Measurements from ENCODE around the gene LRRC4. TPM values are rescaled to one million over a fixed set of nuclear protein-coding genes. Genes with fewer than 3 reads are reported as not detected.

The LRRC4 gene
- total RNA-seq, 1 experiment from 2014 or later: not detected

GRCh38 chr7:128017862-128018845 is 13.1 kb downstream of the LRRC4 start:
- H3K36me3 Mint-ChIP-seq (ENCODE audit: insufficient read depth, unreplicated experiment): peaks cover 8% of the 10 kb centered on the region

GRCh38 chr7:128017460-128017859 is 13.8 kb downstream of the LRRC4 start:
- intact Hi-C loops (cut with micrococcal nuclease): no loop called here
- no peaks in the 10 kb centered on the region for H3K27me3 Mint-ChIP-seq (ENCODE audit: insufficient read depth, unreplicated experiment)
- no peaks in the 10 kb centered on the region for H3K9me3 Mint-ChIP-seq (ENCODE audit: unreplicated experiment)
- peaks cover 15% of the 10 kb centered on the region for H3K36me3 Mint-ChIP-seq (ENCODE audit: insufficient read depth, unreplicated experiment)
- peaks cover 48% of the 10 kb centered on the region for H3K4me1 Mint-ChIP-seq (ENCODE audit: insufficient read depth, unreplicated experiment)
- TF ChIP-seq, protein P1, sequence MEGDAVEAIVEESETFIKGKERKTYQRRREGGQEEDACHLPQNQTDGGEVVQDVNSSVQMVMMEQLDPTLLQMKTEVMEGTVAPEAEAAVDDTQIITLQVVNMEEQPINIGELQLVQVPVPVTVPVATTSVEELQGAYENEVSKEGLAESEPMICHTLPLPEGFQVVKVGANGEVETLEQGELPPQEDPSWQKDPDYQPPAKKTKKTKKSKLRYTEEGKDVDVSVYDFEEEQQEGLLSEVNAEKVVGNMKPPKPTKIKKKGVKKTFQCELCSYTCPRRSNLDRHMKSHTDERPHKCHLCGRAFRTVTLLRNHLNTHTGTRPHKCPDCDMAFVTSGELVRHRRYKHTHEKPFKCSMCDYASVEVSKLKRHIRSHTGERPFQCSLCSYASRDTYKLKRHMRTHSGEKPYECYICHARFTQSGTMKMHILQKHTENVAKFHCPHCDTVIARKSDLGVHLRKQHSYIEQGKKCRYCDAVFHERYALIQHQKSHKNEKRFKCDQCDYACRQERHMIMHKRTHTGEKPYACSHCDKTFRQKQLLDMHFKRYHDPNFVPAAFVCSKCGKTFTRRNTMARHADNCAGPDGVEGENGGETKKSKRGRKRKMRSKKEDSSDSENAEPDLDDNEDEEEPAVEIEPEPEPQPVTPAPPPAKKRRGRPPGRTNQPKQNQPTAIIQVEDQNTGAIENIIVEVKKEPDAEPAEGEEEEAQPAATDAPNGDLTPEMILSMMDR (IDR thresholded peaks at IDR 0.05; ENCODE audit: unreplicated experiment): no peak
- ChIA-PET CTCF (interaction anchor here (0.6 to 4.1 kb wide), 6 partner anchors 16 to 191 kb away, joined by 3 to 27 read pairs (median 5); no protein-coding TSS in a partner anchor), POLR2A (interaction anchor here (1.2 to 1.3 kb wide), 2 partner anchors 11 to 17 kb away, joined by 3 to 6 read pairs; no protein-coding TSS in a partner anchor)
- no TSS peak for BruUV-seq (replicated peaks)
- H3K4me3 Mint-ChIP-seq (ENCODE audit: unreplicated experiment): no peak overlapping the region
- DNase-seq (ENCODE audit: unreplicated experiment): no peak
- peak overlapping the region; percentile 31 for H3K27ac Mint-ChIP-seq (ENCODE audit: low read depth, unreplicated experiment)

More at GRCh38 chr7:128017862-128018845, 13.1 kb downstream of the LRRC4 start:
- TF ChIP-seq, protein P1 (IDR thresholded peaks at IDR 0.05; ENCODE audit: unreplicated experiment): no peak
- intact Hi-C loops (cut with micrococcal nuclease): loop anchor here (1.0 kb wide), 1 partner anchor 190 kb away; no protein-coding TSS in a partner anchor
- Mint-ChIP-seq H3K4me3 (ENCODE audit: unreplicated experiment) (no peak overlapping the region), H3K27ac (ENCODE audit: low read depth, unreplicated experiment) (peak overlapping the region; percentile 78), H3K27me3 (ENCODE audit: insufficient read depth, unreplicated experiment) (no peaks in the 10 kb centered on the region), H3K9me3 (ENCODE audit: unreplicated experiment) (no peaks in the 10 kb centered on the region), H3K4me1 (ENCODE audit: insufficient read depth, unreplicated experiment) (peaks cover 55% of the 10 kb centered on the region)
- no TSS peak for BruUV-seq (replicated peaks)
- ChIA-PET CTCF (interaction anchor here (0.6 to 4.1 kb wide), 8 partner anchors 17 to 190 kb away, joined by 3 to 27 read pairs (median 5); no protein-coding TSS in a partner anchor), POLR2A (interaction anchor here (0.7 to 1.3 kb wide), 3 partner anchors 11 to 91 kb away, joined by 3 to 6 read pairs (median 3); no protein-coding TSS in a partner anchor)
- DNase-seq (ENCODE audit: unreplicated experiment): peak; percentile 87

GRCh38 chr7:128014811-128015210 is 16.4 kb downstream of the LRRC4 start:
- BruUV-seq (replicated peaks): no TSS peak
- TF ChIP-seq, protein P1 (IDR thresholded peaks at IDR 0.05; ENCODE audit: unreplicated experiment): no peak
- H3K9me3 Mint-ChIP-seq (ENCODE audit: unreplicated experiment): no peaks in the 10 kb centered on the region
- POLR2A ChIA-PET: interaction anchor here (1.0 kb wide), 1 partner anchor 9 kb away, joined by 3 read pairs; no protein-coding TSS in a partner anchor
- H3K27ac Mint-ChIP-seq (ENCODE audit: low read depth, unreplicated experiment): peak overlapping the region; percentile 55
- peaks cover 14% of the 10 kb centered on the region for H3K36me3 Mint-ChIP-seq (ENCODE audit: insufficient read depth, unreplicated experiment)
- no peaks in the 10 kb centered on the region for H3K27me3 Mint-ChIP-seq (ENCODE audit: insufficient read depth, unreplicated experiment)
- H3K4me1 Mint-ChIP-seq (ENCODE audit: insufficient read depth, unreplicated experiment): peaks cover 28% of the 10 kb centered on the region
- CTCF ChIA-PET: interaction anchor here (0.6 to 0.8 kb wide), 3 partner anchors 16 to 149 kb away, joined by 3 to 4 read pairs (median 3); no protein-coding TSS in a partner anchor
- intact Hi-C loops (cut with micrococcal nuclease): no loop called here
- no peak for DNase-seq (ENCODE audit: unreplicated experiment)
- no peak overlapping the region for H3K4me3 Mint-ChIP-seq (ENCODE audit: unreplicated experiment)

- intact Hi-C loops (cut with micrococcal nuclease): no loop called here
- Mint-ChIP-seq H3K4me1 (ENCODE audit: insufficient read depth, unreplicated experiment) (no peaks in the 10 kb centered on the region), H3K27ac (ENCODE audit: low read depth, unreplicated experiment) (peak overlapping the region; percentile 29), H3K9me3 (ENCODE audit: unreplicated experiment) (no peaks in the 10 kb centered on the region), H3K36me3 (ENCODE audit: insufficient read depth, unreplicated experiment) (peaks cover 30% of the 10 kb centered on the region), H3K27me3 (ENCODE audit: insufficient read depth, unreplicated experiment) (no peaks in the 10 kb centered on the region), H3K4me3 (ENCODE audit: unreplicated experiment) (no peak overlapping the region)
- TF ChIP-seq, protein P1 (IDR thresholded peaks at IDR 0.05; ENCODE audit: unreplicated experiment): no peak
- DNase-seq (ENCODE audit: unreplicated experiment): no peak
- no TSS peak for BruUV-seq (replicated peaks)
- POLR2A ChIA-PET: no interaction called here
- CTCF ChIA-PET: interaction anchor here (1.2 kb wide), 1 partner anchor 9 kb away, joined by 5 read pairs; no protein-coding TSS in a partner anchor
Observed at GRCh38 chr7:128011131-128011661, 20.0 kb downstream of the LRRC4 start.
